Upper lobe of left lung (tissue), 6 donors: ENCODE measurements around the gene ITIH6. TPM values are rescaled to one million over a fixed set of nuclear protein-coding genes. Genes with fewer than 3 reads are reported as not detected.
A peak's percentile ranks its signal among the peaks of the same experiment; 100 is the strongest.
"Not testable (repeated sequence)": the region's sequence is repeated elsewhere in the genome, so short reads cannot be mapped to it uniquely, and the experiment has no call there.

ENCODE experiments used
- ATAC-seq, 2 donors: fragments of 200-7000 bp; cut with Tn5 transposase; one replicate each; pipeline ENCODE4 v1.9.1; 2022; ENCODE audit warnings: mild to moderate bottlenecking in 2 of 2, moderate library complexity in 2 of 2; ENCODE audit not compliant: low FRiP score in 2 of 2
- DNase-seq, 2 donors: peaks; one replicate each; pipeline ENCODE4 v3.0.0-alpha.2; 2019 to 2020
- H3K27ac ChIP-seq, 4 donors: fragments of 200-600 bp; sonication (generic); one replicate each; pipeline ENCODE4 v1.5.1; 2016 to 2019
- H3K27me3 ChIP-seq, 4 donors: fragments of 200-600 bp; sonication (generic); one replicate each; pipeline ENCODE4 v1.5.1; 2017 to 2019
- H3K36me3 ChIP-seq, 4 donors: fragments of 200-600 bp; sonication (generic); one replicate each; pipeline ENCODE4 v1.5.1; 2016 to 2019
- H3K4me1 ChIP-seq, 4 donors: fragments of 200-600 bp; sonication (generic); one replicate each; pipeline ENCODE4 v1.5.1; 2018 to 2019
- H3K4me3 ChIP-seq, 4 donors: fragments of 200-600 bp; sonication (generic); one replicate each; pipeline ENCODE4 v1.5.1; 2017 to 2019; ENCODE audit warnings: mild to moderate bottlenecking in 2 of 4, moderate library complexity in 1 of 4
- H3K9me3 ChIP-seq, 4 donors: fragments of 200-600 bp; sonication (generic); one replicate each; pipeline ENCODE4 v1.5.1; 2018 to 2019
- EP300 ChIP-seq, 4 donors: sonication (generic); formaldehyde crosslinking; IDR thresholded peaks; one replicate each; pipeline ENCODE4 v1.5.1; 2017; ENCODE audit warnings: antibody characterized with exemption in 4 of 4, control low read depth in 2 of 4
- POLR2A ChIP-seq, 4 donors: fragments of 450-650 bp; IDR thresholded peaks; one replicate each; pipeline ENCODE4 v1.5.1; 2016 to 2017; ENCODE audit warnings: antibody characterized with exemption in 4 of 4, mild to moderate bottlenecking in 2 of 4
- POLR2AphosphoS5 ChIP-seq, 2 donors: sonication (generic); formaldehyde crosslinking; IDR thresholded peaks; one replicate each; pipeline ENCODE4 v1.5.1; 2017; ENCODE audit warnings: antibody characterized with exemption in 2 of 2
- WGBS, 2 donors: methylation state at CpG; one replicate each; pipeline ENCODE4 v1.1.5; 2017 to 2018; 5-methylcytosine and 5-hydroxymethylcytosine counted together
- total RNA-seq, 6 donors: library from RNA; depleted of rRNA in 4 of 6; stranded (reverse); fragments of >200 nt in 4 of 6; gene quantifications; one replicate each; pipeline versions ENCODE4 v1.1.0 to v1.2.1, GENCODE V29; 2016 to 2021
- TF ChIP-seq, protein P1 (sequence below), 6 experiments: fragments of 450-650 bp in 4 of 6; fragments of 200-600 bp in 2 of 6; sonication (generic) in 2 of 6; IDR thresholded peaks; one replicate each; pipeline ENCODE4 v1.5.1; 2016 to 2019; ENCODE audit warnings: antibody characterized with exemption in 6 of 6
- donor health status: DM: no; HTN: no; CAD: no; lungs with moderate emphysema.
- donor health status: DM: no; HTN: yes; CAD: no; lungs with severe emphysema.

Gene ITIH6, protein sequence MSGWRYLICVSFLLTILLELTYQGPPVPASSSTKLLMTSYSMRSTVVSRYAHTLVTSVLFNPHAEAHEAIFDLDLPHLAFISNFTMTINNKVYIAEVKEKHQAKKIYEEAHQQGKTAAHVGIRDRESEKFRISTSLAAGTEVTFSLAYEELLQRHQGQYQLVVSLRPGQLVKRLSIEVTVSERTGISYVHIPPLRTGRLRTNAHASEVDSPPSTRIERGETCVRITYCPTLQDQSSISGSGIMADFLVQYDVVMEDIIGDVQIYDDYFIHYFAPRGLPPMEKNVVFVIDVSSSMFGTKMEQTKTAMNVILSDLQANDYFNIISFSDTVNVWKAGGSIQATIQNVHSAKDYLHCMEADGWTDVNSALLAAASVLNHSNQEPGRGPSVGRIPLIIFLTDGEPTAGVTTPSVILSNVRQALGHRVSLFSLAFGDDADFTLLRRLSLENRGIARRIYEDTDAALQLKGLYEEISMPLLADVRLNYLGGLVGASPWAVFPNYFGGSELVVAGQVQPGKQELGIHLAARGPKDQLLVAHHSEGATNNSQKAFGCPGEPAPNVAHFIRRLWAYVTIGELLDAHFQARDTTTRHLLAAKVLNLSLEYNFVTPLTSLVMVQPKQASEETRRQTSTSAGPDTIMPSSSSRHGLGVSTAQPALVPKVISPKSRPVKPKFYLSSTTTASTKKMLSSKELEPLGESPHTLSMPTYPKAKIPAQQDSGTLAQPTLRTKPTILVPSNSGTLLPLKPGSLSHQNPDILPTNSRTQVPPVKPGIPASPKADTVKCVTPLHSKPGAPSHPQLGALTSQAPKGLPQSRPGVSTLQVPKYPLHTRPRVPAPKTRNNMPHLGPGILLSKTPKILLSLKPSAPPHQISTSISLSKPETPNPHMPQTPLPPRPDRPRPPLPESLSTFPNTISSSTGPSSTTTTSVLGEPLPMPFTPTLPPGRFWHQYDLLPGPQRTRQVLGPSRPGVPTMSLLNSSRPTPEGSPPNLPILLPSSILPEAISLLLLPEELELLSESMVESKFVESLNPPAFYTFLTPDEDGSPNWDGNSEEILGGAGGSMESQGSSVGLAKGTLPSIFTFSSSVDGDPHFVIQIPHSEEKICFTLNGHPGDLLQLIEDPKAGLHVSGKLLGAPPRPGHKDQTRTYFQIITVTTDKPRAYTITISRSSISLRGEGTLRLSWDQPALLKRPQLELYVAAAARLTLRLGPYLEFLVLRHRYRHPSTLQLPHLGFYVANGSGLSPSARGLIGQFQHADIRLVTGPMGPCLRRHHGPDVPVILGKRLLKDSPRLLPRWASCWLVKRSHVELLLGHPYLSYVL
- not detected for total RNA-seq

- WGBS, 2 donors = 46% methylated on average over 2 of the region's 2 CpGs; no CpG with 5 or more reads in 1 of the 2 donors
- DNase-seq (no peak), ATAC-seq (no peak)
- peak within 1 kb of the TSS in 1 of 4 donors; percentile 3 for H3K27ac ChIP-seq
- TF ChIP-seq EP300 (IDR thresholded peaks at IDR 0.05) = no peak
- TF ChIP-seq POLR2AphosphoS5 (IDR thresholded peaks at IDR 0.05) = no peak
- TF ChIP-seq, protein P1, sequence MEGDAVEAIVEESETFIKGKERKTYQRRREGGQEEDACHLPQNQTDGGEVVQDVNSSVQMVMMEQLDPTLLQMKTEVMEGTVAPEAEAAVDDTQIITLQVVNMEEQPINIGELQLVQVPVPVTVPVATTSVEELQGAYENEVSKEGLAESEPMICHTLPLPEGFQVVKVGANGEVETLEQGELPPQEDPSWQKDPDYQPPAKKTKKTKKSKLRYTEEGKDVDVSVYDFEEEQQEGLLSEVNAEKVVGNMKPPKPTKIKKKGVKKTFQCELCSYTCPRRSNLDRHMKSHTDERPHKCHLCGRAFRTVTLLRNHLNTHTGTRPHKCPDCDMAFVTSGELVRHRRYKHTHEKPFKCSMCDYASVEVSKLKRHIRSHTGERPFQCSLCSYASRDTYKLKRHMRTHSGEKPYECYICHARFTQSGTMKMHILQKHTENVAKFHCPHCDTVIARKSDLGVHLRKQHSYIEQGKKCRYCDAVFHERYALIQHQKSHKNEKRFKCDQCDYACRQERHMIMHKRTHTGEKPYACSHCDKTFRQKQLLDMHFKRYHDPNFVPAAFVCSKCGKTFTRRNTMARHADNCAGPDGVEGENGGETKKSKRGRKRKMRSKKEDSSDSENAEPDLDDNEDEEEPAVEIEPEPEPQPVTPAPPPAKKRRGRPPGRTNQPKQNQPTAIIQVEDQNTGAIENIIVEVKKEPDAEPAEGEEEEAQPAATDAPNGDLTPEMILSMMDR (IDR thresholded peaks at IDR 0.05) = no peak
- TF ChIP-seq POLR2A (IDR thresholded peaks at IDR 0.05) = no peak
- H3K4me1 ChIP-seq = no peaks in the 10 kb centered on the region
- no peak within 1 kb of the TSS for H3K4me3 ChIP-seq
- no peaks in the 10 kb centered on the region for H3K36me3 ChIP-seq
- H3K9me3 ChIP-seq = no peaks in the 10 kb centered on the region
- H3K27me3 ChIP-seq = no peaks in the 10 kb centered on the region
These were observed at the start of gene ITIH6 for GRCh38 chrX:54798137-54798536. Gene ITIH6 (minus strand): TSS chrX:54798255. CDS start chrX:54798210, 45 bp downstream.

- WGBS, 2 donors = 72 to 83% methylated on average over 2 of the region's 2 CpGs
- not testable (repeated sequence) for H3K36me3 ChIP-seq, H3K9me3 ChIP-seq, H3K4me3 ChIP-seq, DNase-seq, H3K4me1 ChIP-seq, ATAC-seq, H3K27me3 ChIP-seq, H3K27ac ChIP-seq
These were observed 49.6 kb upstream of the ITIH6 start for GRCh38 chrX:54847700-54848099.

GRCh38 chrX:54843050-54843449 lies 45.0 kb upstream of the ITIH6 start:
- H3K27ac ChIP-seq = no peak overlapping the region
- no peak for ATAC-seq
- no peaks in the 10 kb centered on the region for H3K4me1 ChIP-seq
- 70 to 100% methylated on average over 2 of the region's 2 CpGs for WGBS, 2 donors
- no peak overlapping the region for H3K4me3 ChIP-seq
- no peak for TF ChIP-seq EP300 (IDR thresholded peaks at IDR 0.05)
- no peak for TF ChIP-seq POLR2AphosphoS5 (IDR thresholded peaks at IDR 0.05)
- no peak for TF ChIP-seq POLR2A (IDR thresholded peaks at IDR 0.05)
- TF ChIP-seq, protein P1 (IDR thresholded peaks at IDR 0.05) = no peak
- H3K9me3 ChIP-seq = no peaks in the 10 kb centered on the region
- no peaks in the 10 kb centered on the region for H3K36me3 ChIP-seq
- DNase-seq = no peak
- H3K27me3 ChIP-seq = no peaks in the 10 kb centered on the region

- TF ChIP-seq, protein P1 (IDR thresholded peaks at IDR 0.05) = no peak
- TF ChIP-seq POLR2A (IDR thresholded peaks at IDR 0.05) (no peak), POLR2AphosphoS5 (IDR thresholded peaks at IDR 0.05) (no peak), EP300 (IDR thresholded peaks at IDR 0.05) (no peak)
- no peak for DNase-seq
- Histone ChIP-seq H3K9me3 (no peaks in the 10 kb centered on the region), H3K36me3 (no peaks in the 10 kb centered on the region), H3K4me1 (no peaks in the 10 kb centered on the region), H3K27ac (no peak overlapping the region), H3K27me3 (no peaks in the 10 kb centered on the region), H3K4me3 (no peak overlapping the region)
- no peak for ATAC-seq
- 50 to 90% methylated on average over 1 of the region's 1 CpG for WGBS, 2 donors
These were observed 44.6 kb upstream of the ITIH6 start for GRCh38 chrX:54842607-54843006.

GRCh38 chrX:54841184-54841874 lies 43.3 kb upstream of the ITIH6 start:
- ATAC-seq = peak in 1 of 2 donors; percentile 40
- not testable (repeated sequence) for DNase-seq, H3K36me3 ChIP-seq, H3K4me1 ChIP-seq, H3K27me3 ChIP-seq, H3K27ac ChIP-seq, H3K9me3 ChIP-seq, H3K4me3 ChIP-seq
- 20 to 41% methylated on average over 1 to 2 of the region's 3 CpGs for WGBS, 2 donors
